Activated CD4-positive, alpha-beta T cell treated with anti-CD3 and anti-CD28 coated beads for 4 hours (primary cell): ENCODE measurements around the gene CTPS1.

Source experiments
- DNase-seq, 2 donors: peaks; one replicate each; pipeline ENCODE4 v3.0.0-alpha.2; 2020

Gene CTPS1

DNA sequence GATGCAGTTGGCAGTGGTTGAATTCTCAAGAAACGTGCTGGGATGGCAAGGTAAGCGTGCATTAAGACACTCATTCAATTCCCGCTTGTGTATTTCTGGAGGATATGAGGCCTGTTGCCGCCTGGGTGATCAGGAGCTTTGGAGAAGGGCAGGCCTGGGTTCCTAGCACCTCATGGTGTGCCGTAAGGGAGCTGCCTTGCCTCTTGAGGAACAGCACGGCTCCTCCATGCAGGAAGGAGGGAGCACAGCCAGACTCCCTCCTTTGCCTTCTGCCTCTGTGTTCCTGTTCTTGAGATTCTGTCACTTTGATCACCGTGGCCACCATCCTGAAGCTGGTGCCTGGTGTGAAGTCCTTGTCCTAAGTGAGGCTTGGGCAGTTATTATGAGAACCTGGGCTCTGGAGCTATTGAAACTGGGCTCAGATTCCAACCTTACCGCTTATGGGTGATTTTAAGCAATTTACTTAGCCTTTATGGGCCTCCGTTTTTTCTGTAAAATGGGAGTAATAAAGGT, 23.7 kb downstream of the CTPS1 start:
- no peak for DNase-seq

DNA sequence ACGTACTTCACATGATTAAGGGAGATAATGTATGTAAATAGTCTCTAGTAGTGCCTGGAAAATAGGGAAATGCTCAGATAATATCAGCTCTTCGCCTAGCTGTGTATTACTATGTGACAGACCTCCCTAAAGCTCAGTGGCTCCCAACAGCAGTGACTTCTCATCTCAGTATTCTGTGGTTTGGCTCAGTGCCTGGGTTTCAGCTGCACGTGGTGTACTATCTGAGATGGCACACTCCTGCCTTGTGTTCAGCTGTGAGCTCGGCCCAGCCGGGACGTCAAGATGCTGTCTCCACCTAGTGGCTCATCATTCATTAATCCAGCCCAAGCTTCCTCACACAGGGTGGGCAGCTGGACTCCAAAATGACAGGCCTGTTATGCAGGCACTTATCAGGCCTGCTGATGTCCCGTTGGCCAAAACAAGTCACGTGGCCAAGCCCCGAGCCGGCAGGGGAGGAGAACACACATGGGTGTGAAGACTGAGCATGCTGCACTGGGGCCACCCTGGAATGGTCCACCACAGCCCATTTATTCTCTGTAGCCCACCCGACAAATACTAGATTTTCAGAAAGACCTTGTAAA, 24.2 kb downstream of the CTPS1 start:
- DNase-seq: peak; percentile 83 to 85

DNA sequence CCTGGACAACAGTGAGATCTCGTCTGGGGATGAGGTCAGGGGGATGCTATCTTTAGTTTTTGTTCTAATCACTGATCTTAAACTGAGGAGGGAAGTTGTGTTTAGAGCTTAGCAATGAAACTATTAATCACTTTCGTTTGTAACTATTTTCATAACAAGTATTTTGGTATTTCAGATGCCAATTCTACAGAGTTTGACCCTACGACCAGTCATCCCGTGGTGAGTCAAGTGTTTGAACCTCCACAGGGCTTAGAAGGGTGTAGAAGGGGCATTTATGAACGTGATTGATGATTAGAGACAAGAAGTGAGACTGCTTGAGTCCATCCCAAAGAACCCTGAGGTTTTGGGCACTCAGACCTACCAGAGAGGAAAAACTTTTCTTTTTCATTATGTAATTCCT, 26.4 kb downstream of the CTPS1 start:
- no peak for DNase-seq

GRCh38 chr1:41006942-41007865, 27.7 kb downstream of the CTPS1 start:
- DNase-seq: no peak

DNA sequence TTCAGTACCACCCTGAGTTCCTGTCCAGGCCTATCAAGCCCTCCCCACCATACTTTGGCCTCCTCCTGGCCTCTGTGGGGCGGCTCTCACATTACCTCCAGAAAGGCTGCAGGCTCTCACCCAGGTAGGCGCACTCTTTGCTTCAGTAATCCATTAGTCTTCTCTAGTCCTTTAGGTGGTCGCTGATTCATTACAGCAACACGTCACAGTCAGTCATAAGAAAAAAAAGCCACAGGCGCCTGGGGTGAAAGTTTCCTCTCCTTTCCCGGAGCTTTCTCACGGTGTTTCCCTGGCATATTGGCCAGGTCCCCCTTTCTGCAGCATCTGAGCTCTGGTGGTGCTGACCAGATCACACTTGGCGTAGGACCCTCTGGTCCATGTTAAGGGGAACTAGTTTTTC, 30.0 kb downstream of the CTPS1 start:
- no peak for DNase-seq

DNA sequence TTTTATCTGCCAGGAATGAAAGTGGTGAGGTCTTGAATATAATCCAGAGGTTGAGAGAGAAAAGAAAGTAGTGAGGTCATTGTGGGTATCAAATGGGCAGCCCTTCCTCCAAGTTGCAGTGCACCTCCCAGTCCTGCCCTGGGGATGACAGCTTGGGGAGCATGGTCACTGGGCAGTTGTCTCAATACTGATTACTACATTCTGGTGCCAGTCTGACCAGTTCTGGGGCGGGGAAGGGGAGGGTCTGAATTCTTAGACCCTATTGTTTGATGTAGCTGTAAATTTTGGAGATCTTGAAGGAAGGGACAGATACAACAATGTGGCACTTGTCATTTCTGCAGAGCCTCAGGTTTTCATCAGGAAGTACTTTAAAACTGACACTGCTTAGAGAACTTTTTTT, 30.8 kb downstream of the CTPS1 start:
- DNase-seq: no peak

DNA sequence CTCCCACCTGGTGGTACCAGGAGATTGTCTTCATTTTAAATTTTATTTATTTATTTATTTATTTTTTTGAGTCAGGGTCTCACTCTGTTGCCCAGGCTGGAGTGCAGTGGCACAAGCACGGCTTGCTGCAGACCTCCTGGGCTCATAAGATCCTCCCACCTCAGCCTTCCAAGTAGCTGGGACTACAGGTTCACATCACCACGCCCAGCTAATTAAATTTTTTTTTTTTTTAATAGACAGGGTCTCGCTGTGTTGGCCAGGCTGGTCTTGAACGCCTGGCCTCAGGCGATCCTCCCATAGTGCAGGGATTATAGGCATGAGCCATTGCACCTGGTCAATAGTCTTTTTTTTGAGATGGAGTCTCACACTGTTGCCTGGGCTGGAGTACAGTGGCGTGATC, 33.5 kb downstream of the CTPS1 start:
- no peak for DNase-seq

- DNase-seq: no peak
Measured at GRCh38 chr1:41013796-41014195, 34.3 kb downstream of the CTPS1 start.

DNA sequence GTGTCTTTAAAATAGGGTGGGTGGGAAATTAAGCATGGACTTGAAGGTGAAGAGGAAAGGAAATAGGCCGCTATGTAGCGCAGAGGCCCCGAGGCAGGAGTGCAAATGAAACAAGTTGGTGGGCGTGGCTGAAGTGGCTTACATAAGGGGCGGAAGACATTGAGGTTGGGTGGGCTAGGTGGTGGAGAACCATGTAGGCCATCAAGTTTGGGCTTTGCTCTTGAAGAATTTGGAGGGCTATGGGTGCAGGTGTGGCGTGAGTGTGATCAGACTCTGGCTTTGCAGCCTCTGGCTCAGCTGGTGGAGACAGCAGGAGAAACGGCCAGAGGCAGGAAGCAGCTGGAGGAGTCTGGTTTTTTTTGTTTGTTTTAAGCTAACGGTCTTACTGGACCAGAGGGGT, 35.4 kb downstream of the CTPS1 start:
- DNase-seq: no peak

DNA sequence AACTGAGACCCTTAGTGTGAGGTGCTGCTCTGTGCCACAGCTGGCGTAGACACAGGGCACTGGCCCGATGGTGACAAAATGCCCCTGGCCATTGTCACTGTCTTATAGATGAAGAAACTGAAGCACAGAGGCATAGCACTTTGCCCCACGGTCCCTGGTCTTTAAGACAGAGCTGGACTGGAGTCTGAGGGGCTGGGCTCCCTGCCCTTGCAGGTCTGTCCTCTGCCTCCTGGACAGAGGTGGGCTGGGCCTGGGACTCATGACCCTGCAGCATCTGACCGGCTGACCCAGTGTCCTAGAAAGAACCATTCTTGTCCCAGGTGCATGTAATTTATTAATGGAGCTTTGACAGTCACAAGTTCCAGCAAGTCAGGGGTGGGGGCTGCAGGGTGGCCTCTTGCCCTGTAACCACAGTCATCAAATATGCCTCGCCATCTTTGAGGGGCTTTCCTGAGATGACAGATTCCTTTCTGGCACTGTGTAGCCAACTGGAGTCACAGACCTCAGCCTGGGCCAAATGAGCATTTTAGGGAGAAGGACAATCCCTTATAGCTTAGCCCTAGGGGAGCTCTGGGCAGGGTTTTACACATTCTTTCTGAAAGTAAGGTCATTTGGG, 35.9 kb downstream of the CTPS1 start:
- DNase-seq: no peak

GRCh38 chr1:41015897-41016470, 36.5 kb downstream of the CTPS1 start:
- no peak for DNase-seq

DNA sequence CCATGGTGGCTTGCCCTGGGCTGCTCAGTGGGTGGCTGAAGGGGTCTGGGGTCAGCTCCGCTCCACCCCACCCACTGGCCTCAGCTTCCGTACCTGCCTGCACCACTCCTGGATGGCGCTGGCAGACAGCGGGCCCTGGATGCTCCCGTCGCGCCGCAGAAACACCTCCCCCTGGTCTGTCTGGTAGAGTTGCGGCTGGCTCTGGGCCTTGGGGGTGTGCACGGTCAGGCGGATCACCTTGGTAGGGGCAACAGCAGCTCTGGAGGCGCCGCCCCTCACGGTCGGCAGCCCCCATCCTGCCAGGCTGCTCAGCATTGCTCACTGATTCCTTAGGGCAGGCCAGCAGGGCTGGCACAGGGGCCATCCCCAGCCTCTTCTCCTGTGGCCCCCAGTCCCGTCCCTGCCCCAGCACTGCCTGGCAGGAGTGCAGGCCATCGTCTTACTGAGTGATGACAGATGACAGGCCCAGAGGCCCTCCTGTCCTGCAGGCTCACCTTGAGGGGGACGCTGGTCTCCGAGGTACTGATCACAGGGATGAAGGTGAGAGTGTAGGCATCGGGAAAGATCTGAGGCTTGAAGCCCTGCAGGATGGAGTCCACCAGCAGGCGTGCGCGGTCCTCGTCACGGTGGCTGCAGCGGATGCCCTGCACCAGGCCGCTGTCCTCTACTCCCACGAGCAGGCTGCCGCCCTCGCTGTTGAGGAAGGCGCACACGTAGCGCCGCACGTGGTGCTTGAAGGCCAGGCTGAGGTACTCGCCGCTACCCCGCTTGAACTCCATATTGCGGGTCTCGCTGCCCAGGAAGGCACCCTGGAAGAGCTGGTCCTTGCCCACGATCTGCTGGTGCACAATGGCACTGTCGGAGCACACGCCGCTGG, 37.9 kb downstream of the CTPS1 start:
- no peak for DNase-seq

GRCh38 chr1:41018018-41018410, 38.5 kb downstream of the CTPS1 start:
- no peak for DNase-seq

DNA sequence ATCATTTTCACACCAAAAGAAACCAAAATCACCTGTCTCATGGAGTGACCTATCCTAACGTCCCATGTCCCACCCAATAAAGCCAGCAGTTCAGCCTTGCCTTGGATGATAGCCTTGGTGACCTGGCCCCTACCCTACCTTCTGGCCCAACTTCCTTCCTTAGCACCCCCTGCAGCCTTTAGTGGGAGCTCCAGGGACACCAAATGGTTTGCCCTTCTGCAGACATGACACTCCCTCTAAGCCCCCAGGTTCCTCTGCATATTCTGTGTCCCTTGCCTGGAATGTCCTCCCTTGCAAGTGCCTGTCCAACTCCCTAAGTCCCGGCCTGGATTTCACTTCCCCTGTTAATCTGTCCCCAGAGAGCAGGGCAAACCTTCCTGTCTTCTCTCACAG, 39.9 kb downstream of the CTPS1 start:
- no peak for DNase-seq

GRCh38 chr1:41020109-41020576, 40.6 kb downstream of the CTPS1 start:
- no peak for DNase-seq

DNA sequence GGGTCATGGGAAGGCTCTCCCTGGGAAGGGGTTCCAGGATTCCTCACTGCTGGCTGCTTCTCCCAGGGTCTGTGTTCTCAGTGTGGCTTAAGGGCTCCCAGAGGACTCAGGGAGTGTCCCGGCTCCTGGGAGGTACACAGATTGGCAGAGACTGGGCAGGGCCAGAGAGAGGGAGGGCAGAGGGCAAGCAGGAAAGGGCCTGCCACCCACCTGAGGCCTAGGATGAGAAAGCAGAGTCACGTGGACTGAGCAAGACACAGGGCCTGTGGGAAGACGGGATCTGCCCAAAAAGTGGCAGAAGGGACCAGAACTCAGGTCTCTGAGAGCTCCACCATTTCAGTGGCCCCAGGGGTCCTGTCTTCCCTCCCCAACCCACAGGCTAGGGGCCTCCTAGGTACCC, 41.2 kb downstream of the CTPS1 start:
- DNase-seq: no peak

DNA sequence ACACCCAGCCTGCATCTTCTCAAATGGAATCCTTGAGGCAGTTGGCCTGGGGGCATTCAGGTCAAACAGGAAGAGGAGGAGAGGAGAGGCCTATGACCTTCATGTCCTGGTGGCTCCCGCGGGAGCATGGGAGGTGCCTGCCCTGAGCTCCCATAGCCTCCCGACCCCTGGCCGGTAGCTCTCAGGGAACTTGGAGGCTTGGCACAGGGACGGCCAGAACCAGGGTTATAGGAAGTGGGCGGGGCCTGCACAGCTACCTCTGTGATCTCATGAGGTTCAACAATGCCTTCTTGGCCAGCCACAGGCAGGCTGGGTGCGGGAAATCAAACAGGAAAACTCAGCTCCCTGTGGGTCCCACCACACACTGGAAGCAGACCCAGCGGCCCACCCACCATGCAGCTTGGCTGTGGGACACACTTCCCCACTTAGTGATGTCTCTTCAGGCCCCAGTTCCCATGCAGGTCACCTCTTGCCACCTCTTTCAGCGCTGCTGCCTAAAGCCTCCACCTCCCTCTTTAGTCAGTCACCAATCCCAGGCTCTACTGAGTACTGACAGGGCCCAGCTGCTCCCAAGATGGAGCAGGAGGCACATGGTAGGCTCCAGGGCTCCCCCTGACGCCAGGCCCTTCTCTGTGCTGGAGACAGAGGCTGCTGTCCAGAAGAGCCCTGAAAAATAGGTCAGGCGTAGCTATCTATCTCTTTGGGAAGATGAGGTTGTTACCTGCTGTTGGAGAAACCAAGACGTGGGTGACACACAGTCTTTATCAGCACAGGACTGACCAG, 42.2 kb downstream of the CTPS1 start, which contains the start of gene SLFNL1:
SLFNL1 (minus strand) TSS at position 200 of the 783 bp plus-strand sequence. CDS start 1,065 bp downstream, outside the sequence.
- no peak for DNase-seq

- no peak for DNase-seq
Measured at GRCh38 chr1:41022424-41022823, 42.9 kb downstream of the CTPS1 start.

- no peak for DNase-seq
Measured at GRCh38 chr1:41023279-41023990, 43.9 kb downstream of the CTPS1 start.

DNA sequence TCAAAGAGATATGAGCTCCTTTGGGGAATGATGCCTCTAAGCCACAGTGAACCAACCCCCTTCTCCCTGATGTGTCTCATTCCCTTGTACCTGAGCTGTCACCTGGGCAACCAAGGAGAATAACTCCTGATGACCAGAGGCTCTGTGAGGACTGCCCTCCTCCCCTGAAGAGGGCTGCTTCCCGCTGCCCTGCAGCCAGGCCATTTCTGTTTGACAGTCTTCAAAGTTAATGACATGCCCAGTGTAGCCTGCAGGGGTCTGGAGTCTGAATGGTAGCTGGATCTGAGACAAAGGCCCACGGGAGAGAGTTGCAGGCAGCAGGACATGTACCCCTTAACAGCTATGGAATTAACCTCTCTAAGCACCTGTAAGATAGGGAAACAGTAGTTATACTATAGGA, 45.5 kb downstream of the CTPS1 start:
- DNase-seq: no peak
